Effector memory CD4-positive, alpha-beta T cell (primary cell): ENCODE measurements around the gene NTSR2.

Experiments
- DNase-seq, 3 donors: peaks; one replicate each; pipeline ENCODE4 v3.0.0-alpha.2; 2020
- H3K27ac ChIP-seq: 2 replicates; pipeline ENCODE4 v1.7.0; 2013; ENCODE audit warnings: mild to moderate bottlenecking, low read length, moderate library complexity; ENCODE audit not compliant: insufficient read depth, poor library complexity, severe bottlenecking
- H3K27me3 ChIP-seq: replicated peaks from 2 replicates; pipeline ENCODE4 v1.7.0; 2013; ENCODE audit warnings: mild to moderate bottlenecking, low read length; ENCODE audit not compliant: insufficient read depth, control insufficient read depth, poor library complexity, severe bottlenecking
- H3K36me3 ChIP-seq: 2 replicates; pipeline ENCODE4 v1.7.0; 2013; ENCODE audit warnings: mild to moderate bottlenecking, low read length, moderate library complexity; ENCODE audit not compliant: control insufficient read depth, insufficient read depth
- H3K4me1 ChIP-seq: 2 replicates; pipeline ENCODE4 v1.7.0; 2013; ENCODE audit warnings: low read length, mild to moderate bottlenecking; ENCODE audit not compliant: control insufficient read depth, insufficient read depth, poor library complexity, severe bottlenecking
- H3K4me3 ChIP-seq: 2 replicates; pipeline ENCODE4 v1.7.0; 2013; ENCODE audit warnings: low read length, low read depth, mild to moderate bottlenecking; ENCODE audit not compliant: insufficient read depth, poor library complexity, severe bottlenecking
- H3K9me3 ChIP-seq: 2 replicates; pipeline ENCODE4 v1.7.0; 2013; ENCODE audit warnings: mild to moderate bottlenecking, low read length, moderate library complexity; ENCODE audit not compliant: control insufficient read depth

The NTSR2 gene

GRCh38 chr2:11680182-11680900, 10.3 kb upstream of the NTSR2 start:
- Histone ChIP-seq H3K36me3 (no peaks in the 10 kb centered on the region), H3K27ac (no peak overlapping the region), H3K27me3 (peaks cover 5% of the 10 kb centered on the region), H3K9me3 (no peaks in the 10 kb centered on the region), H3K4me3 (no peak overlapping the region), H3K4me1 (no peaks in the 10 kb centered on the region)
- no peak for DNase-seq

GRCh38 chr2:11679486-11680181, 9.6 kb upstream of the NTSR2 start:
- no peak overlapping the region for H3K4me3 ChIP-seq
- no peak overlapping the region for H3K27ac ChIP-seq
- H3K4me1 ChIP-seq = no peaks in the 10 kb centered on the region
- no peaks in the 10 kb centered on the region for H3K36me3 ChIP-seq
- no peak for DNase-seq
- H3K27me3 ChIP-seq = peaks cover 5% of the 10 kb centered on the region
- H3K9me3 ChIP-seq = no peaks in the 10 kb centered on the region

GRCh38 chr2:11679016-11679415, 9.0 kb upstream of the NTSR2 start:
- Histone ChIP-seq H3K9me3 (no peaks in the 10 kb centered on the region), H3K36me3 (no peaks in the 10 kb centered on the region), H3K4me3 (no peak overlapping the region), H3K27me3 (peaks cover 5% of the 10 kb centered on the region), H3K4me1 (no peaks in the 10 kb centered on the region), H3K27ac (no peak overlapping the region)
- DNase-seq = no peak

GRCh38 chr2:11678306-11678960, 8.4 kb upstream of the NTSR2 start:
- no peaks in the 10 kb centered on the region for H3K4me1 ChIP-seq
- no peak overlapping the region for H3K4me3 ChIP-seq
- no peak overlapping the region for H3K27ac ChIP-seq
- H3K36me3 ChIP-seq = no peaks in the 10 kb centered on the region
- no peak for DNase-seq
- peaks cover 3% of the 10 kb centered on the region for H3K27me3 ChIP-seq
- no peaks in the 10 kb centered on the region for H3K9me3 ChIP-seq

- Histone ChIP-seq H3K36me3 (no peaks in the 10 kb centered on the region), H3K4me3 (no peak overlapping the region), H3K27me3 (peaks cover 3% of the 10 kb centered on the region), H3K4me1 (no peaks in the 10 kb centered on the region), H3K27ac (no peak overlapping the region), H3K9me3 (no peaks in the 10 kb centered on the region)
- no peak for DNase-seq
These were observed 7.4 kb upstream of the NTSR2 start for GRCh38 chr2:11677136-11678055.

DNA sequence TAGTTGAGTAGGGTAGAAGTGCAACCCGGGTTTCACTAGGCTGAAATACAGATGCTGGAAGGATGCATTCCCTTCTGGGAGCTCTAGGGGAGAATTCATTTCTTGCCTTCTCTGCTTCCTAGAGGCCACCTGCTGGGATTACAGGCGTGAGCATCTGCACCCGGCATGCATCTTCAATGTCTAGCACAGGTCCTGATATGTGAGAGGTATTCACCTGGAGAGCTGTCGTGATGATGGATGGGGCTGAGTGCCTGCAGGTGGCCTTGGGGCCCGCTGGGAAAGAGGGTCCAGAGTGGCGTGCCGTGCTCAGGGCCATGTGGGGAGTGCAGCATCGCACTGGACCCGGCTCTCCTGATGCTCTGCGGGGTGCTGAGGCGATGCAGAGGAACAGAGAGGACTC, 6.6 kb upstream of the NTSR2 start:
- Histone ChIP-seq H3K27me3 (peaks cover 3% of the 10 kb centered on the region), H3K4me1 (no peaks in the 10 kb centered on the region), H3K4me3 (no peak overlapping the region), H3K9me3 (no peaks in the 10 kb centered on the region), H3K36me3 (no peaks in the 10 kb centered on the region), H3K27ac (no peak overlapping the region)
- DNase-seq = no peak

DNA sequence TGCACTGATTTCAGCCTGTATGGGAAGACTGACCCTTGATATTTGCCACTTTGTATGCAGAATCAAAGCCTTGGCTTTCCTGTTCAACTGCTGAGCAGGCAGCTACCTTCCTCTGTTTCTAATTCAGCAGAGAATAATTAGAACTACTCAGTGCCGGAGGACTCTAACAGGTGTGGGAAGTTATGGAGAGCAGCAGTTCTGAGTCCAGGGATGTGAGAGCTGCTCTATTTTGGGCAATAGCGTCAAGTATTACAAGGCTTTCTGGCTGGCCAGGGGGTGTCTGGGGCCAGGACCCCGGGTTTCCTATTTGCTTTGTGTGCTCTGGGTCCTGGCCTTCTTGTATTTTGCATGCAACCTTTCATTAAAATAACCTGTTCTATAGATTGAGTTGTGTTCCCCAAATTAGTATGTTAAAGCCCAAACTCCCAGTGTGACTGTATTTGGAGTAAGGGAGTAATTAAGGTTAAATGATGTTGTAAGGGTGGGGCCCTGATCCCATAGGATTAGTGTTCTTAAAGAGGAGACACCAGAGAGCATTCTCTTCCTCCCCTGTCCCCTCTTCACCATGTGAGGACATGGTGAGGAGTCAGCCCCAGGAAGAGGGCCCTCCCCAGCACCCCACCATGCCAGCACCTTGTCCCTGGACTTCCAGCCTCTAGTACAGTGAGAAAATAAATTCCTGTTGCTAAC, 5.6 kb upstream of the NTSR2 start:
- DNase-seq = no peak
- Histone ChIP-seq H3K27ac (no peak overlapping the region), H3K36me3 (no peaks in the 10 kb centered on the region), H3K4me1 (no peaks in the 10 kb centered on the region), H3K9me3 (no peaks in the 10 kb centered on the region), H3K27me3 (peaks cover 3% of the 10 kb centered on the region), H3K4me3 (no peak overlapping the region)

GRCh38 chr2:11674983-11675382, 5.0 kb upstream of the NTSR2 start:
- Histone ChIP-seq H3K36me3 (no peaks in the 10 kb centered on the region), H3K27me3 (peaks cover 3% of the 10 kb centered on the region), H3K4me3 (no peak overlapping the region), H3K4me1 (no peaks in the 10 kb centered on the region), H3K9me3 (no peaks in the 10 kb centered on the region), H3K27ac (no peak overlapping the region)
- no peak for DNase-seq

- no peak for DNase-seq
- Histone ChIP-seq H3K9me3 (no peaks in the 10 kb centered on the region), H3K36me3 (no peaks in the 10 kb centered on the region), H3K4me3 (no peak overlapping the region), H3K27ac (no peak overlapping the region), H3K4me1 (no peaks in the 10 kb centered on the region), H3K27me3 (no peaks in the 10 kb centered on the region)
These were observed 2.4 kb upstream of the NTSR2 start for GRCh38 chr2:11672407-11672806.
